Stimulated activated CD4-positive, alpha-beta T cell treated with anti-CD3 and anti-CD28 coated beads, Interleukin-15, amount 100 ng/mL, for 1 hour (primary cell): ENCODE measurements around the gene CYP19A1.

Experiments
- DNase-seq, 2 donors: peaks; one replicate each; pipeline ENCODE4 v3.0.0-alpha.2; 2020; ENCODE audit warnings: low read depth in 1 of 2, low spot score in 1 of 2

CYP19A1 gene

GRCh38 chr15:51363383-51363782 is 25.0 kb upstream of the CYP19A1 start:
- no peak for DNase-seq

GRCh38 chr15:51359981-51360380 is 21.6 kb upstream of the CYP19A1 start:
- no peak for DNase-seq

- no peak for DNase-seq
Measured at GRCh38 chr15:51356983-51357382, 18.6 kb upstream of the CYP19A1 start.

- DNase-seq: no peak
Measured at GRCh38 chr15:51356147-51356546, 17.8 kb upstream of the CYP19A1 start.

- DNase-seq: no peak
Measured at GRCh38 chr15:51355096-51355495, 16.7 kb upstream of the CYP19A1 start.

- no peak for DNase-seq
Measured at GRCh38 chr15:51353976-51354375, 15.6 kb upstream of the CYP19A1 start.

GRCh38 chr15:51350723-51351122 is 12.3 kb upstream of the CYP19A1 start:
- no peak for DNase-seq

GRCh38 chr15:51349156-51349844 is 10.9 kb upstream of the CYP19A1 start:
- no peak for DNase-seq

GRCh38 chr15:51348688-51349087 is 10.3 kb upstream of the CYP19A1 start:
- no peak for DNase-seq

- DNase-seq: no peak
Measured at GRCh38 chr15:51346136-51346535, 7.7 kb upstream of the CYP19A1 start.

GRCh38 chr15:51343466-51343865 is 5.1 kb upstream of the CYP19A1 start:
- DNase-seq: no peak

- no peak for DNase-seq
Measured at GRCh38 chr15:51342227-51342999, 4.0 kb upstream of the CYP19A1 start.

GRCh38 chr15:51341366-51342226 is 3.2 kb upstream of the CYP19A1 start, which contains the start of gene GLDN:
Gene GLDN, plus strand, starts transcription at chr15:51341655. Its CDS starts 30 bp downstream, at chr15:51341685.
- DNase-seq: no peak

- no peak for DNase-seq
Measured at GRCh38 chr15:51335538-51336410, 2.6 kb downstream of the CYP19A1 start.

- no peak for DNase-seq
Measured at GRCh38 chr15:51335087-51335486, 3.3 kb downstream of the CYP19A1 start.

- no peak for DNase-seq
Measured at GRCh38 chr15:51334011-51334451, 4.4 kb downstream of the CYP19A1 start.

GRCh38 chr15:51333571-51333970 is 4.8 kb downstream of the CYP19A1 start:
- no peak for DNase-seq

- DNase-seq: no peak
Measured at GRCh38 chr15:51332206-51333147, 5.9 kb downstream of the CYP19A1 start.

- DNase-seq: no peak
Measured at GRCh38 chr15:51331141-51331540, 7.3 kb downstream of the CYP19A1 start.
